GOT3 (cell line): ENCODE data around the gene SESN2.

Experiments used
- DNase-seq: peaks from one replicate; lab custom pipeline; 2025; ENCODE audit warnings: mixed read lengths; lab: John Stamatoyannopoulos, UW

Gene SESN2

DNA sequence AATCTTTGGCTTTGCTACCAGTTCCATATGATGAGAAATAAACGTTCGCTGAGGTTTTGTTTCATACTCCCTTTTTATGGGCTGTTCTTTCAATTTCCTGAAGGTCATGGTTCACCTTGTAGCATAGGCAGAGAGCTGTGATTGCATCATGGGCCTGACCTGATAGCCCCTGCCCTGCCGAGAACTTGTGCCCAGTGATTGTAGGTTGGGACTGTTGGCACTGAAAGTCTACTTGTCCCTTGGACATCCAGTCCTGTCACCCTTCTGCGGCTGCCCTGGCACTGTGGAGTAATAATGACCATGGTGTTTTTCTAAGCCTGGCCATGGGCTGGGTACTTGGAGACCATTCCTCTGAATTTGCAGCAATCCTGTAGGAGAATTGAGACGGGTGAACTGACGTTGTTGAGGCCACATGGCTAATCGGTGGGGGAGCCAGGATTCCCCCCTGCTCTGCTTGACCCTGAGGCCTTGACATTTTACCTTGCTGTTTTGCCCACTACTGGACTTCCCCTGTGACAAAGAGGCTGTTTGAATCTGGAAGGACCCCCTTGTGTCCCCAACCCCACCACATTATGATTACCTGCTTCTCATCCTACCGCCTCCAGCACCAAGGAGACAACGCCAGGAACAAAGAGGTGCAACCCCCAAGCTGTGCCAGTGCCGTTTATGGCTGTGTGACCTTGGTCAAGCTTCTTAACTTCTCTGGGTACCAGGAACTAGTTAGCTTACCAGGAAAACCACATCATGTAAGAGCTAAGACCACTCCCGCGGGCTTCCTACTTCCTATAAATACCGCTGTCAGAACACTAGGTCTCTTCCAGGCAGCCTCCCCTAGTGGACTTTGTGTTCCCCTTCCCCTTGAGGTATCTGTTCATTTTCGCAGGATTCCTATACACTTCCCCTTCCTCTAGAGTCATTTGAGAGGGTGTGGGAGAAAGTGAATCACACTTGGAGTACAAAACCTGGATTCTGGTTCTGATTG is 23.4 kb downstream of the SESN2 start:
- DNase-seq: no peak

DNA sequence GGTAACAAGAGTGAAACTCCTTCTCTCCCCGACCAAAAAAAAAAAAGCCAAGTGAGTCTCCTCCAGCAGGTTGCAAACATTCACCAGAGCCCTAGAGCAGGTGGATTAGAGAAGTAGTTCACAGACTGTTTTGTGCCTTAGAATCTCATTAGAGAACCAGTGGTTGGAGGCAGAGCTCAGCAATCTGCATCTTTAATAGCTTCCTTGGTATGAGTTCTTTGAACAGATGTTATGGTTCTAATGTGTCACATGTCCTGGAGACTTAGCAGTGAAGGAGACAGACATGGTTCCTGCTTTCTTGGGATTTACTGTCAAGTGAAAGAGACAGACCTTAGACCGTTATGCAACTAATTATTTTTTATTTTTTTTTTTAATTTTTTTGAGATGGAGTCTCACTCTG is 26.8 kb downstream of the SESN2 start:
- DNase-seq: no peak

DNA sequence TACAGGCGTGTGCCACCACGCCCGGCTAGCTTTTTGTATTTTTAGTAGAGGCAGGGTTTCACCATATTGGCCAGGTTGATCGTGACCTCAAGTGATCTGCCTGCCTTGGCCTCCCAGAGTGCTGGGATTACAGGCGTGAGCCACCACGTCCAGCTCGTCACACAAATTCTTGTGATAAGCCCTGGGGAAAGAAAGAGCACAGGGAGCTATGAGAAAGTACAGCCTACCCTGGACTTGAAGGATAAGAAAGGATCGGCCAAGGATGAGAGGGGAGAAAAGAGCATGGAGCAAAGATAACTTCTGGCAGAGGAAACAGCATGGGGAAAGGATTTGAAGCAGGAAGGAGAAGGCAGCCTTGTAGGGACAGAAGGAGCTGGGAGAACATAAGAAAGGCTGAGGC is 29.2 kb downstream of the SESN2 start:
- no peak for DNase-seq

DNA sequence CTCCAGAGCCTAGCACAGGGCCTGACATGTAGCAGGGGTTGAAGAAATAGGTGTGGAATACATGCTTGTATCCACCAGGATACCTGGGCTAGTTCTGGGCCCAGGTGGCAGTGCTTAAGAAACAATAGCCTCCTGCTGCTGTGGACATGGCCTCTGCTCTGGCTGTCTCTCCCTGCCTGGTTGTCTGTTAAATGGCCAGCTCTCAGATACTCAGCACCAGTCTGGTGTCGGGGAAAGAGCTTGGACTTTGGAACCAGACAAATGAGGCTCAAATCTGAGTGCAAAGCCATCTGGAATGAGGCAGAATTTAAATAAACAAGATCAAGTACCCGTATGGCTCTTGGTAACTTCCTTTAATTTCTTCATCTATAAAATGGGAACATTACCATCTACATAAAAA is 31.5 kb downstream of the SESN2 start:
- no peak for DNase-seq

DNA sequence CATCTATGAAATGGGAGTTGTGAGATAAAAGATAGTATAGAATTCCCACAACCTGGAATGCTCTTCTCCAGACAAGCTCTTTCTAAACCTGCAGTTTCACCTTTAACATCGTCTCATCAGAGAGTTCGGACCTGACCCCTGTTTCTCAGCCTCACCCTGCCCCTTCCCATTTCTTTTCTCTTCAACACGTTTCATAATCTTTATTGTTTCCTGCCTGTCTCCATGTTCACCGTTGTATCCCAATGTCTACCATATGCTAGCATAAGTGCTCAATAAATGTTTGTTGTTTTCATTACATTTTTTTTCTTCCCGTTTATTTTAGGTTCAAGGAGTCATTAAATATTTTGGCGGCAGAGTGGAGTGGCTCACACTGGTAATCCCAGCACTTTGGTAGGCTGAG is 32.4 kb downstream of the SESN2 start:
- no peak for DNase-seq

DNA sequence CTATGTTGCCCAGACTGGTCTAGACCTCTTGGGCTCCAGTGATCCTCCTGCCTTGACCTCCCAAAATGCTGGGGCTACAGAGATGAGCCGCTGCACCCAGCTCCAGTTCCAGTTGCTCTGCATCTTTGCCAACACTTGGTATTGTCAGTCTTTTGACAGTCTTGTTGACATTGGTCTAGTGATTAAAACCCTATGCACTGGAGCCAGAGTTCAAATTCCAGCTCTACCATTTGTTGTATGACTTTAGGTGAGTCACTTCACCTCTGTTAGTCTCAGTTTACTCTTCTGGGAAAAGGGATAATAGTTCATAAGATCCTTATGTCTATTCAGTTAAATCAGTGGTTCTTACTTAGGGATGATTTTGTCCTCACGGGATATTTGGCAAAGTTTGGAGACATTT is 36.6 kb downstream of the SESN2 start:
- DNase-seq: no peak

DNA sequence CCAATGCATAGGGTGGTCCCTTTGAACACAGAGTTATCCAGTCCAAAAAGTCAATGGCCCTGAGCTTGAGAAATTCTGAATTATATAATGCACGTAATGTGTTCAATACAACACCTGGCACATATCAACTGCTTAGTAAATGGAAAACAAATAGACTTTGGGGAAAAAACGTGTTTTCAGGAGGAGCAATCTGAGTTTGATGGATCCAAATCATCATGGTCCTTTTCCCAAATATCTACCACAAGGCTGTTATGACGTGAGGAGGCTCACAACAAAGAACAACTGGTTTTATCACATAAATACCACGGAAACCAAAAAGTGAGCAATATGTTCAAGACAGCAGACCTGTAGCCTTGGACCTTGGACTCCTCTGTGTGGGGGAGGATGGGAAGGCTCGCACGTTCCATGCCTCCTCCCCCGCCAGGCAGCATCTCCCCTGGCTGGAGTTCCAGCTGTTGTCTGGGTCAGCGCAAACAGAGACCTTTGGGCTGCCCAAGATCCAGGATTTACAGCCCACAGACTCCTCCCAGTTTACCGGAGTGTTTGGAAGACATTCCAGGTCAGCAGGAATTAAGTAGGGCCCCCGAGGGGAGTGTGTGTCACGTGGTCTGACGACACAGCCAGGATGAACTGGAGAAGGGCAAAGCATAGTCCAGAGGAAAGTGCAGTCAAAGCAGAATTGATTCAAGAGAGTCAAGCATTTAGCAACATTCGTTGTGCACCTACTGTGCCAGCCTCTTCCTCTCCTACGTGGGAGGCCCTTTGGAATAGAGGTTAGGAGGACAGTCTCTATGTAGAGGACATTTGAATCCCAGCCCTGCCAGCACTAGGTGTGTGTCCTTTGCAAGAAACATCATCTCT is 37.3 kb downstream of the SESN2 start:
- no peak for DNase-seq

DNA sequence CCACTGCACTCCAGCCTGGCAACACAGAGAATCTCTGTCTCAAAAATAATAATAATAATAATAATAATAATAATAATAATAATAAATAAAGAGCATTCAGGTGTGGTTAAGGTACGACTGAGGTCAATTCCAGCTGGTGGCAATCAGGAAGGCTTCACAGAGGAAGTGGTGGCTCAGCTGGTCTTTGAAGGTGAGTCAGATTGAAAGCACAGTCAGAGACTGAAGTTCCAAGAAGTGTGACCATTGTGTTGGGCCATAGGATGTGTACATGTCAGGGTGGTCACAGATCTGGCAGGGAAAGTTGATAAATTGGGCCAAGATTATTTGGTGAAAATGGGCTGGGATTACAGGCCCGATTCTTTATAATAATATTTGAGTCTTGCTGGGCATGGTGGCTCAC is 38.5 kb downstream of the SESN2 start:
- DNase-seq: no peak

DNA sequence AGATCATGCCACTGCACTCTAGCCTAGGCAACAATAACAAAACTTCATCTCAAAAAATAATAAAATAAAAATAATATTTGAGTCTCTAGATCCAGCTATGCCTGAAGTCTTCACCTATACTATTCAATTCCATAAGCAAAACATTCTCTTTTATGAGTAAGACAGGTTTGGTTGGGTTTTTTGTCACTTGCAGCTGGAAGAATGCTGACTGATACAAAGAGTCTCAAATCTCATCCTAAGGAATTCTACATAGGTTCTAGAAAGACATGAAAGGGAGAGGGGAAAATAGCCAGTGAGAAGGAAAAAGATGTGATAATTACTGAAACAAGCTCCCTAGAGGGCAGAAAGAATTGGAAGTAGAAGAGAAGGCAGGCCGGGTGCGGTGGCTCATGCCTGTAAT is 39.1 kb downstream of the SESN2 start:
- no peak for DNase-seq

DNA sequence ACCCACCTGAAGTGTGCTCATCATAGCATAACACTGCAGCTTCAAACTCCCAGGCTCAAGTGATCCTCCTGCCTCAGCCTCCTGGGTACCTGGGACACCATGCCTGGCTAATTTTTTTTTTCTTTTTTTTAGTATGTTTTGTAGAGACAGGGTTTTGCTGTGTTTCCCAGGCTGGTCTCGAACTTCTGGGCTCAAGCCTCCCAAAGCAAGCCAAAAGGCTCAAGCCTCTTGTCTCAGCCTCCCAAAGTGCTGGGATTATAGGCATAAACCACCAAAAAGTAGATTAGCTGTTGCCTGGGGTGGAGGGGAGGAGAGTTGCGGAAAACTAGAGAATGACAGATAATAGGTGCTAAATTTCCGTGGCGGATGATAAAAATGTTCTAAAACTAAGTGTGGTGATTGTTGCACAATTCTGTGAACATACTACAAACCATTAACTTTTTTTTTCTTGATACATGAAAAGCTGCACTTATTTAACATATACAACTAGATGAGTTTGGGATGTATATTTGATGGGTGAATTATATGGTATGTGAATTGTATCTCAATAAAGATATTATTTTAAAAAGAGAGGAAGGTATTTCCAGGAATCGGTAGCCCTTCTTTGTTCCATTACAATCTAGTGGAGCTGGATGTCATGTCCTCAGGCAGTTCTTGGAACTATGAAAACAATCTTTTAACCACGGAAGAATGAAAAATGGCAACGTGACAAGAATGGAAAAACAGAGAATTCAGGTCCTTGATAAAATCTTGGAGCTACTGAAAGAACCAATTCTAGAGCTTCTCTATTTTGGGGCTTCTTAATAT is 42.3 kb downstream of the SESN2 start:
- no peak for DNase-seq

DNA sequence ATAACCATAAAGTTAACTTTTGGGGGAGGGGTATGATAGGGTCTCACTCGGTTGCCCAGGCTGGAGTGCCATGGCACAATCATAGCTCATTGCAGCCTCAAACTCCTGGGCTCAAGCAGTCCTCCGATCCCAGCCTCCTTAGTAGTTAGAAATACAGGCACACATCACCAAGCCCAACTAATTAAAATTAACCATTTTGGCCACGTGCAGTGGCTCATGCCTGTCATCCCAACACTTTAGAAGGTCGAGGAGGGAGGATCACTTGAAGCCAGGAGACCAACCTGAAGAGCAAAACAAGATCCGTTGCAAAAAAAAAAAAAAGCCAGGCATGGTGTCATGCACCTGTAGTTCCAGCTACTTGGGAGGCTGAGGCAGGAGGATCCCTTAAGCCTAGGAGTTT is 42.9 kb downstream of the SESN2 start:
- DNase-seq: no peak

DNA sequence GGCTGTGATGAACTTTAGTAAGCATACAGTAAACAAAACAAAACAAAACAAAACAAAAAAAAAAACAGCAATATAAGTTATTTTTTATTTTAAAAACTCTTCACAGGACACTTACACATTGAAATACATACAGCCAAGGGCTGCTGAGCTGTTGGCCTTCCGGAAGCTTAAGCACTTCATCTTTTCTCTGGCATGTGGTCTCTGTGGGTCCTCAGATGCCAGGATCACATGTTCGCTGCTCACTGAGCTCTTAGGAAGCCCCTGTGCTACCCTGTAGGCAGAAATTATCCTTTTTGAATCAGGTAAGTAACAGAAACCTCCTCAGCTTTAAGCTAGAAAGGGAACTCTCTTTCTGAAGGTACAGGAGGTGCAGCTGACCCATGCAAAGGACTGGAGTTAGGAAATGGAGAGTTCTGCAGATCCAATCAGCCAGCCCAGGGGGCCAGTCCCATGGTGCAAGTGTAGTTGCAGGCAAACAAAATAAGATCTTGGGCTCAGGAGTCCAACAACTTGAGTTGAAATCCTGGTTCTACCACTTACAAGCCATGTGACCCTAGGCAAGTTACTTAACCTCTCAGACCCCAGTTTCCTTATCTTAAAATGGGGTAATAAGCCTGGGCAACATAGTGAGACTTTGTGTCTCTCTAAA is 47.1 kb downstream of the SESN2 start:
- DNase-seq: no peak

DNA sequence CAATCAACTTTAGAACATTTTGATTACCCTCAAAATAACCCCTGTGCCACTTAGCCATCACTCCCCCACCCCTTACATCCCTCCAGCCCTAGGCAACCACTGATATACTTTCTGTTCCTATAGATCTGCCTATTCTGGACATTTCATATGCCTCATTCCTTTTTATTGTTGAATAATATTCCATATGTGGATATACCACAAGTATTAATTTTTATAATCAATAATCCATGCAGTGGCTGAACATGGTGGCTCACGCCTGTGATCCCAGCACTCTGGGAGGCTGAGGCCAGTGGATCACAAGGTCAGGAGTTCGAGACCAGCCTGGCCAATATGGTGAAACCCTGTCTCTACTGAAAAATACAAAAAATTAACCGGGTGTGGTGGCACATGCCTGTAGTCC is 49.4 kb downstream of the SESN2 start:
- no peak for DNase-seq

DNA sequence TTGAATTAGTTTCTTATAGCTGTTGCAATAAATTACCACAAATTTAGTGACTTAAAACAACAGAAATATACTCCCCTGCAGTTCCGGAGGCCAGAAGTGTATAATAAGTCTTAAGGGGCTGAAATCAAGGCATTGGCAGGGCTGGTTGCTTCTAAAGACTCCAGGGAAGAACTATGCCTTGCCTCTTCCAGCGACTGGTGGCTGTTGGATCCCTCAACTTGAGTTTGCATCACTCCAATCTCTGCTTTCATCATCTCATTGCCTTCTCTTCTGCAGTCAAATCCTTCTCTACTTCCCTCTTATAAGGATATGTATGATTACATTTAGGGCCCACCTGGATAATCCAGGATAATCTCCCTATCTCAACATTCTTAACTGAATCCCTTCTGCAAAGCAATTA is 50.4 kb downstream of the SESN2 start:
- no peak for DNase-seq

DNA sequence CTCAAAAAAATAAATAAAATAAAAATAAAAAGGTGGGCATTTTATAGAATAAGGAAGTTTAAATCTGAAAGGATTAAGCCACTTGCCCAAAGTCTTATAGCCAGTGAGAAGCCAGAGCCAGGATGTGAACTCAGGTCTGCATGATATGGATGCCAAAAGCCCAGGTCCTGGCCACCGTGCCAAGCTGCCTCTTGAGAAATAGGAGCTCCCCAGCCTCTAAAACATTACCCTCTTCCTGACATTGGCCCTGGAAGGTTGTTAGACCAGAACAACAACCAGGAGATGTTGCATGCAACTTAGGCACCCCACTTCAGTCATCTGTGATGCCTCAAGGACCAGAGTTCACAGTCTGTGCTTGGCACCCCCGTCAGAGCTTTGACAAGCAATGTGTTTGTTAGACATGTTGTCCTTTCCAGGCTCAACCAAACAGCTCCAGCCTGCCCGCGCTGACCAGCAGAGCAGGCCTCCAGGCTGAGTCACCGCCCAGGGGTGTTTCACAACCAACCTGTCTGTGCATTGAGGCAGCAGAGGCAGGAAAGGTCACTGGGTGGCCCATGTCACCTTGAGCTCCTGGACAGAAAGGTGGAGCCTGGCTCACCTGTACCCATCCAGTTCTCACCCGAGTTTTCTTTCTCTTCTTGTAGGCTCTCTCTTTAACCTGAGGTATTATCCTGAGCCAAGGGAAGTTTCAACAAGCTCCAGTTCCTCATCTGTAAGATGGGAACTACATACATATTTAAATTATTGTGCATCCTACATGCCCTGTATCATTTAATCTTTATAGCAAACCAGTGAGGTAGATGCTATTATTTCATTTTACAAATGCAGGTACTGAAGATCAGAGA is 54.6 kb downstream of the SESN2 start:
- DNase-seq: peak; percentile 6

DNA sequence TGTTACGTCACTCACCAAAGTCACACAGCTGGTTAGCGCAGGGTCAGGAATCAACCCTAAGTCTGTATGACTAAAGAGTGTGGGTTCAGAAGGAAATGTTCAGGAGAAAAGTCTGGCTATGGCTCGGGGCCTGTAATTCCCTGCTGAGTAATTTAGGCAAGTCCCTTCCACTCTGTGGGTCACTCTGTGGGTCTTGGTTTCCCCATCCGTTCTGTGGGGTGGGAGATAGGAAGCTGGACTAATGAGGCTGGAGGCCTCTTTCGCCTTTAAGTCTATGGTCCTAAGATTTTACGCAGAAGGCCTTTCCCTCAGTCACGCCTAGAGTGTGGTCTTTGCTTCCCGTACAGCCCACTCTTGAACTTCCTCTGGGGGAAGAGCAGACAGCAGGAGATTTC is 55.2 kb downstream of the SESN2 start:
- DNase-seq: no peak

DNA sequence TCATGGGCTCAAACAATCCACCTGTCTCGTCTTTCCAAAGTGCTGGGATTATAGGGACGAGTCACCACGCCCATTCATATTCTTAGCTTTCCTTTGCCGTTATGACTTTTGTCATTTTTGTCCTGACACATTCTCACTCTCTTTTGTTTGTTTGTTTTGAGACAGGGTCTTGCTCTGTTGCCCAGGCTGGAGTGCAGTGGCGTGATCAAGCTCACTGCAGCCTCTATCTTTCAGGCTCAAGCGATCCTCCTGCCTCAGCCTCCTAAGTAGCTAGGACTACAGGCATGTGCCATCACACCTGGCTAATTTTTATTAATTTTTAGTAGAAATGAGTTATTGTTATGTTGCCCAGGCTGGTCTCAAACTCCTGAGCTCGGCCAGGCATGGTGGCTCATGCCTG is 57.7 kb downstream of the SESN2 start:
- DNase-seq: no peak

DNA sequence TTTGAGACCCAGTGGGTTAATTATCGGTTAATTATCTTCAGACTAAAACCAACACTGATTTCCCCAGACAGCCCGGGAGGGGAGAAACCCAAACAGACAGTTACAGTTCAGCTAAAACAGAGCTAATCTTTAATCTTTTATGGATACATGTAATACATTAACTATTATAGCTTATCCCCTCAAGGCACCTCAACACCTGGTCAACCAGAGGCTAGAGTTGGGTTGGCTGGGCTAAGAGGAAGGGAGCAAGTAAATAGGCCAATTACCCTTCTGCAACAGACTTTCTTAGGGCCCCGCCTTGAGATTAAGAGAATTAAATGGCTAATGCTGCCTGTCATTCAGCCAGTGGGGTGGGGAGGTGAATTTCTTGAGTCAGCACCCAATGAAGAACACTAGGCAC is 62.9 kb downstream of the SESN2 start:
- DNase-seq: no peak

DNA sequence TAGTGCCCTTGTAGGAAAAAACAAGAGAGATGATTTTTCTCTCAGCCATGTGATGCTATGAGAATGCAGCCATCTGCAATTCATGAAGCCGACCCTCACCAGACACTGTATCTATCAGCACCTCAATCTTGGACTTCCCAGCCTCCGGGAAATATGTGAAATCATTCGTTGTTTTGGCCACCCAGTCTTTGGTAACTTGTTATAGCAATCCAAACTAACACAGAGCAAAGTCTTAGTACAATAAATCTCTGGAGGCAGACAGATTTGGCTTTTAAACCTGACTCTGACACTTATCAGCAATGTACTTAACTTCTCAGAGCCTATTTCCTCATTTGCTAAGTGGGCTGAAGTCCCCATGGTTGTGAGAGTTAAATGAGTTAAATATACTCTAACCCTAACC is 64.4 kb downstream of the SESN2 start:
- no peak for DNase-seq

DNA sequence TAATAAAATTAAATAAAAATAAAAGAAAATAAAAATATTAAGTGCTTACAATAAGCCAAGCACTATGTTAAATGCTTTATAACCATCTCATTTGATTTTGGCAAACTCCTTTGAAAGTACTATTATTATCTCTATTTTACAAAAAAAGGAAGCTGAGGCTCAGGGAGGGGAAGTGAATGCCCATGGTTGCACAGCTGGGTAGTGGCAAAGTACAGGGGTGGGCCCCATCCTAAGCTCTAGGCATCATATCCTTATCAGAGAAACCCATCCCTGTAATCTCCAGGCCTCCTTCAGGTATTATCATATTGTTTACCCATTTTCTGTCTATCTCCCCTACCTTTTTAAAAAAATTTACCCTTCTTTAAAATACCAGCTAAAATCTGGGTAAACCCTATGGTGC is 67.2 kb downstream of the SESN2 start:
- DNase-seq: no peak

DNA sequence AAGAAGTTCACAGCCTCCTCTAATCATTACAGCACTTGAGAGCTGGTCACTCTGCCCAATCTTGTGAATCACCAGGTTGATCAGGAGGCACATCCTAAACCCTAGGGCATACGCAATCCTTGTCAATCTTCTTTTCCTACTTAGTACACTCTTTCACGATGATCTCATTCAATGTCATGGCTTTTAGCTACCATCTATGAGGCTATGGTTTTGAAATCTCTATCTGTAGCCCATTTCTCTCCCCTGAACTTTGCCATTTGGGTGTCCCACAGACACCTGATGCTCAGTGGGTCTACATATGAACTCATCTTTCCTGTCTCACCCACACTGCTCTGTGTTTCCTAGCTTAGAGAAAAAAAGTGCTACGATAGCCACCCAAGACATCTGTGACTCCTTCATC is 67.7 kb downstream of the SESN2 start:
- no peak for DNase-seq
